HG03442 (cell line): ENCODE results near the gene STK17B.
"Not testable (repeated sequence)": the region's sequence is repeated elsewhere in the genome, so short reads cannot be mapped to it uniquely, and the experiment has no call there.

Source experiments
- ATAC-seq: cut with Tn5 transposase; IDR thresholded peaks from one replicate; pipeline ENCODE4 v1.9.1; 2021; ENCODE audit warnings: mild to moderate bottlenecking, moderate library complexity; ENCODE audit not compliant: unreplicated experiment

Gene STK17B

GRCh38 chr2:196119926-196120325 is 51.5 kb downstream of the STK17B start:
- no peak for ATAC-seq

- ATAC-seq = no peak
These were observed 54.1 kb downstream of the STK17B start for GRCh38 chr2:196117214-196117705.

- ATAC-seq = no peak
These were observed 58.1 kb downstream of the STK17B start for GRCh38 chr2:196113061-196113974.

GRCh38 chr2:196112418-196113034 is 58.9 kb downstream of the STK17B start:
- ATAC-seq = no peak

GRCh38 chr2:196108604-196109003 is 62.8 kb downstream of the STK17B start:
- ATAC-seq = no peak

- ATAC-seq = no peak
These were observed 65.4 kb downstream of the STK17B start for GRCh38 chr2:196105951-196106350.

GRCh38 chr2:196104066-196104465 is 67.3 kb downstream of the STK17B start:
- ATAC-seq = no peak

- ATAC-seq = no peak
These were observed 67.8 kb downstream of the STK17B start for GRCh38 chr2:196103626-196104025.

- peak; percentile 97 for ATAC-seq
These were observed 69.9 kb downstream of the STK17B start for GRCh38 chr2:196101325-196101991.

GRCh38 chr2:196099916-196100315 is 71.5 kb downstream of the STK17B start:
- ATAC-seq = no peak

GRCh38 chr2:196097864-196098660 is 73.3 kb downstream of the STK17B start:
- no peak for ATAC-seq

- ATAC-seq = no peak
These were observed 74.2 kb downstream of the STK17B start for GRCh38 chr2:196096982-196097745.

GRCh38 chr2:196096264-196096663 is 75.1 kb downstream of the STK17B start:
- no peak for ATAC-seq

GRCh38 chr2:196089448-196089847 is 81.9 kb downstream of the STK17B start:
- ATAC-seq = not testable (repeated sequence)

GRCh38 chr2:196088203-196088602 is 83.2 kb downstream of the STK17B start:
- ATAC-seq = no peak

- ATAC-seq = no peak
These were observed 84.6 kb downstream of the STK17B start for GRCh38 chr2:196086517-196087368.

GRCh38 chr2:196083601-196084000 is 87.8 kb downstream of the STK17B start:
- no peak for ATAC-seq
